ENCODE measurements around the gene SORCS1.

- TF ChIP-seq, protein P1, sequence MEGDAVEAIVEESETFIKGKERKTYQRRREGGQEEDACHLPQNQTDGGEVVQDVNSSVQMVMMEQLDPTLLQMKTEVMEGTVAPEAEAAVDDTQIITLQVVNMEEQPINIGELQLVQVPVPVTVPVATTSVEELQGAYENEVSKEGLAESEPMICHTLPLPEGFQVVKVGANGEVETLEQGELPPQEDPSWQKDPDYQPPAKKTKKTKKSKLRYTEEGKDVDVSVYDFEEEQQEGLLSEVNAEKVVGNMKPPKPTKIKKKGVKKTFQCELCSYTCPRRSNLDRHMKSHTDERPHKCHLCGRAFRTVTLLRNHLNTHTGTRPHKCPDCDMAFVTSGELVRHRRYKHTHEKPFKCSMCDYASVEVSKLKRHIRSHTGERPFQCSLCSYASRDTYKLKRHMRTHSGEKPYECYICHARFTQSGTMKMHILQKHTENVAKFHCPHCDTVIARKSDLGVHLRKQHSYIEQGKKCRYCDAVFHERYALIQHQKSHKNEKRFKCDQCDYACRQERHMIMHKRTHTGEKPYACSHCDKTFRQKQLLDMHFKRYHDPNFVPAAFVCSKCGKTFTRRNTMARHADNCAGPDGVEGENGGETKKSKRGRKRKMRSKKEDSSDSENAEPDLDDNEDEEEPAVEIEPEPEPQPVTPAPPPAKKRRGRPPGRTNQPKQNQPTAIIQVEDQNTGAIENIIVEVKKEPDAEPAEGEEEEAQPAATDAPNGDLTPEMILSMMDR (IDR thresholded peaks at IDR 0.05), result no peak
- TF ChIP-seq POLR2A (IDR thresholded peaks at IDR 0.05), result no peak
These were observed 69.5 kb downstream of the SORCS1 start for GRCh38 chr10:107094824-107095522.
